Stimulated activated CD4-positive, alpha-beta T cell treated with anti-CD3 and anti-CD28 coated beads, Interleukin-2, amount 100 ng/mL, for 48 hours (primary cell): Measurements from ENCODE around the gene SLC15A1.
"Not testable (repeated sequence)": the region's sequence is repeated elsewhere in the genome, so short reads cannot be mapped to it uniquely, and the experiment has no call there.

Source experiments
- DNase-seq, 2 donors: peaks; one replicate each; pipeline ENCODE4 v3.0.0-alpha.2; 2020

Gene SLC15A1

DNA sequence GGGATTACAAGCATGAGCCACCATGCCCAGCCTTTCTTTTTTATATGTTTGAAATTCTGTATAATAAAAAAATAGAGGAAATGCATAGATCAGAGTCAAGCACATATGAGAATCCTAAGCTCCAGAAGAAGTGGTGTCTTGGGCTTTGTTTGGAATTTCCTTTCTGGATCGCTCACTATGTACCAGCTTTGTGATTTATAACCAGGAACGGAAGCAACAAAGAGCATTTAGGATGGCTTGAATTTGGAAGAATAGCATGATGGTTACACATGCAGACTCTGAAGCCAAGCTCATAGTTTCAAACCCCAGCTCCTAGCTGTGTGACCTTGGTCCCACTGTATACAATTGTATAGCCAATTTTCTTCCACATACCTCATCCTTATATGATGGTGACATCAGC, 28.0 kb upstream of the SLC15A1 start:
- DNase-seq = no peak

DNA sequence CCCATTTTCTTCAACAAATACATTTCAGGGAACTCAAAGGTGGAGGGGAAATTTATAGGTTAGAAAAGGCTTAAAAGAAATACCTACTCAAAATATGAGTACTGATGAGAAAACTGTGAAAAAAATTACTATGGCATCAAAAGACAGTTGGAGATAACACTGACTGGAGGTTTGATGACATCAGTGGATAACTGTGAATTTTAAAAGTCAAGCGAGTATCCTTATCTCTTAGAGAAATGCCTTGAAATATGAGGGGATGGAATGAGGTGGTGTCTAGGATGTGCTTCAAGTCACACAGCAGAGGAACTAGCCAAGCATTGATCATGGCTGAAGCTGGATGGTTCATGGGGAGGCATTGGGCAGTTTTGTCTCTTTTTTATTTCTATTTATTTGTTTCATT, 27.2 kb upstream of the SLC15A1 start:
- DNase-seq = no peak

DNA sequence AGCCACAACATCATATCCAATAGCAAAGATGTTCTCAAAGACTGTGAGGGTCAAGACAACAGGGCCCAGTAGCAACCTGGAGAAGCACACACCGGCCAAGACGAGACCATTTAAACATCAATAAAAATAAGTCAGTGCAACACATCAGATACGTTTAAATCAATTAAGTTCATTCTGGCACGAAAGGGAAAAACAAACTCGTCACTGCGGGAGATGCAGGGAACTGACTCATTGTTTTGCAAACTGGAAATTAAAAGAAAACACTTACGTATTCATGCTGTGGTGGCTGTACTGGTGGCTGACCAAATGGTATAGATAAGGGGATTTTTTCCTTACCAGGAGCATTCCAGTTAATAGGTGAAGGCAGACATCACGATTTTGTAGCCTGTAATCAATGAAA, 26.3 kb upstream of the SLC15A1 start:
- no peak for DNase-seq

DNA sequence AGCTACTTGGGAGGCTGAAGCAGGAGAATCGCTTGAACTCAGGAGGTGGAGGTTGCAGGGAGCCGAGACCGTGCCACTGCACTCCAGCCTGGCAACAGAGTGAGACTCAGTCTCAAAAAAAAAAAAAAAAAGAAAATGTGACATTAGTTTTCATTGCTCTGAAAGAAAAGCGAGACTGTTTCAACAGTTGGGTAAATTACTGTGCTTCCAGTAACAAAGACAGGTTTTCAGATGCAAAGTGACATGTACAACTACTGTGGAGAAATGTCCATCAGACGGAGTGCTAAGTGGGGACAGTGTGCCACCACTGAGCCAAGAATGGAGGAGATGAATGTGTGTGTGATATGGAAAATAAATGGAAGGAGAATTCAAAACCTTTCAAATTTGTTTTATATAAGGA, 24.2 kb upstream of the SLC15A1 start:
- DNase-seq = no peak

- DNase-seq = no peak
These were observed 23.5 kb upstream of the SLC15A1 start for GRCh38 chr13:98775844-98776598.

- DNase-seq = no peak
These were observed 22.9 kb upstream of the SLC15A1 start for GRCh38 chr13:98775386-98775785.

DNA sequence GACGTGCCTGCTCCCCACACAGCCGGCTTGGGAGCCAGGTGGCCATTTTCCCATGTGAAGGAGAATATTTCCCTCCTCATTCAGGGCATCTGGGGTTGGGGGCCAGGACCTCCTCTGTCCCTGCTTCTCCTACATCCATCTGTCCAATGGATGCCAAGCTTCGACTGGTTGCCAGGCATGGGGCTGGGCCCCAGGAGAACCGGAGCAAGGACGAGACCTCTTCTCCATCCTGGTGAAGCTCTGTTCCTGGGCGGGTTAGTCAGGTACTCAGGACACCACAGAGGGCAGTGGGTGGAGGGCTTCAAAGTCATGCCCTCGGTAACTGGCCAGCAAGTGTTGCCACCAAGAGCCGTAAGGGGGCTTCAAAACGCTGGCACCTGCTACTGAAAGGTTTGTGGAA, 22.3 kb upstream of the SLC15A1 start:
- no peak for DNase-seq

GRCh38 chr13:98773921-98774320, 21.4 kb upstream of the SLC15A1 start:
- DNase-seq = no peak

DNA sequence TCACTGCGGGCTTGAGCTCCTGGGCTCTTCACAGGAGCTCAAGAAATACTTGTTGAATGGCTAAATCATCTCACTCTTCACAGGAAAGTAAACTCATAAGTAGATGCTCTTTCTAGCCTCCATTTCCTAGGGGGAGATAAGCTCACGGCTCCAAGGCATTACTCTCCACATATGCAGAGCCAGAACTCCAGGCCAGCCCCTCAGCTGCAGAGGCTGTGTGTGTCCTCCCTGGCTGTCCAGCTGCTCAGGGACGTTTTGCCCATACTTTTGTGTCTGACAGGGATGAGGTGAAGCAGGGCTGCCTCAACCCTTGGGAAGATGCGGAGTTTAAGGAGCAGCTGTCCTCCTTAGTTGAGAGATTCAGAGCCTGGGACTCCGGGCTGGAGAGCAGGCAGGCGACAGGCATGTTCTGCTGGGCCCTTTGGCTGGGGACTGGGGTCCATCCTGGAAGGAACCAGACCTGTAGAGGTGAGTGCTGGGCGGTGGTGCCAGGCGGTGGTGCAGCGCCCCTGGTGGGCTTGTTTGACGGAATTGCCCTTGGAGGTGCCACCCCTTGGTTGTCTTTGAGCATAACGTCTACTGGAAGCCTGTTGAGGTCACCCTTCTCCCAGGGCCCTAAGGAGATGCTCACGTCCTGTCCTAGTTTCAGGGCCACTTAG, 20.5 kb upstream of the SLC15A1 start:
- no peak for DNase-seq

DNA sequence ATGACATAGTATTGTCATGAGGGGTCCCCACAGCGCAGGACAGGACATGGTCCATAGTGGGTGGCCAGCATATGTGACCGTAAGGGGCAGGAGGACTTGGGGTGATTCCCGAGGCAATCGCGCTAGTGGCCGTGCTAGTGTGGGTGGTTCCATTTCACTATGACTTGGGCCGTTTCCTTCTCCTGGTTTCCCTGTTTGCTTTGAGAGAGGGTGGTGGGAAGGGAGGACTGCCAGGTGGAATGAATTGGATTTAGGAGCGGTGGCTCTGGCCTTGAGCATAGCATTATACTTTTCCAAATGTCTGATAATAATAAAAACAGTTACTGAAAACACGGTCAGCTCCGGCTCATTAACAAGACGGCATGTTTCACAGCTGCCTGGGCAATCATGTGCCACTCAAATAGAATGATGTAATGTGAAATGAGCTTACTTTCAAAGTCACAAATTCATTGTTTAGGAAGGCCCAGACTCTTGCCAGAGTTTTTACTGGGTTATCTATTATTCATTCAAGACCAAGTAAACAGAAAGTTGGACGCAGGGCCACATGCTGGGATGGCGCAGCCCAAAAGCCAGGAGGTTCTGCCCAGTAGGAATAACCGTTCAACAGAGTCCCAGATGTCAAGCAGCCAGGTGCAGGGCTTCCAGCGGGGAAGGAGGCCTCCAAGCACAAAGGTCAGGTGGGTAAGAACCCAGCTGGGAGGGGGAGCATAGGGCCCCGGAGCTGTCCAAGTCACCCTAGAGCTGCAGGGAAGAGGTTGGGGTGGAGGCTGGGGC, 19.6 kb upstream of the SLC15A1 start:
- DNase-seq = no peak

GRCh38 chr13:98769736-98770135, 17.3 kb upstream of the SLC15A1 start:
- DNase-seq = no peak

GRCh38 chr13:98768522-98768921, 16.1 kb upstream of the SLC15A1 start:
- no peak for DNase-seq

DNA sequence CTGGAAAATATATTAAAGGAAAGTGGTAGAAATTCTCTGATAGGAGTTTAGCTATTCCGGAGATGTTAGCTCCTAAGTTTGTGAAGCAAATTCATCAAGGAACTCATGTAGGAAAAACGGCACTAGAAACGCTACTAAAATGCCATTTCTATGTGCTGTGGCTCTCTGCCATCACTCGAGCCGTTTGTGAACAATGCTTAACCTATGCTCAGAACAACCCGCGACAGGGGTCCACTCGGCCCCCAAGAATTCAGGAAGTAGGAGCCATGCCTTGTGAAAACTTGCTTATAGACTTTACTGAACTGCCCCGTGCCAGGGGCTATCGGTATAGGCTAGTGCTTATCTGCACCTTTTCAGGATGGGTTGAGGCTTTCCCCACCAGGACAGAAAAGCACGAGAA, 14.2 kb upstream of the SLC15A1 start:
- no peak for DNase-seq

DNA sequence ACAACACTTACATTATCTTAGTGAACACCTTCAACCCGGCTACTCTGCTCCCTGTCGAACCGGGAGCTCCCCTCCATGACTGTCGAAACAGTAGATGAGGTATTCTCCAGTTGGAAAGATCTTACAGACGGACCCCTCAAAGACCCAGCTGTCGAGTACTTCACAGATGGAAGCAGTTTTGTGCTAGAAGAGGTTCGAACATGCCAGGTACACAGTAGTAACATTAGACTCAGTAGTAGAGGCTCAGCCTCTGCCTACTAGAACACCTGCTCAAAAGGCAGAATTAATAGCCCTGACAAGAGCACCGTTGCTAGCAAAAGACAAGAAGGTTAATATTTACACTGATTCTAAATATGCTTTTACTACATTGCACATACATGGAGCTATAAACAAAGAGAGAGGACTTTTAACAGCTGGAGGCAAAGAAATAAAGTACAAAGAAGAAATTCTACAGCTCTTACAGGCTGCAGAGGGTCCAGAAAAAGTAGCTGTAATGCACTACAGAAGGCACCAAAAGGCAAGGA, 13.6 kb upstream of the SLC15A1 start:
- DNase-seq = no peak

- no peak for DNase-seq
These were observed 9.6 kb upstream of the SLC15A1 start for GRCh38 chr13:98761986-98762616.

GRCh38 chr13:98761126-98761985, 8.9 kb upstream of the SLC15A1 start:
- no peak for DNase-seq

DNA sequence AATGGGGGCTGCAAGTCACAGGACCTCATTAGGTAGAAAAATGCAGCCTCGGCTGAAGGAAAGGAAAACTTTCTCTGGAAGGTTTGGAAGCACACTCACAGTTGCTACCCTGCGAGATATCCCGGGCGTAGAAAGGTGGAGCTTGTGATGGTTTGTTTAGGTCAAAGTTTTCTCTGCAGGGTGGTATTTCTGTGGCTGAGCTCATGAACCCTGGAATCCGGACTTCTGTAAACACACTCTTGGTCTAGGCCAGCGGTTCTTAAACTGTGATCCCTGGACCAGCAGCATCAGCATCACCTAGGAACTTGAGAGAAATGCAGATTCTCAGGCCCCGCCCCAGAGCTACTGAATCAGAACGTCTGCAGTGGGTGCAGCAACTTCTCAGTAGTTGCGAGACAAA, 3.3 kb upstream of the SLC15A1 start:
- no peak for DNase-seq

DNA sequence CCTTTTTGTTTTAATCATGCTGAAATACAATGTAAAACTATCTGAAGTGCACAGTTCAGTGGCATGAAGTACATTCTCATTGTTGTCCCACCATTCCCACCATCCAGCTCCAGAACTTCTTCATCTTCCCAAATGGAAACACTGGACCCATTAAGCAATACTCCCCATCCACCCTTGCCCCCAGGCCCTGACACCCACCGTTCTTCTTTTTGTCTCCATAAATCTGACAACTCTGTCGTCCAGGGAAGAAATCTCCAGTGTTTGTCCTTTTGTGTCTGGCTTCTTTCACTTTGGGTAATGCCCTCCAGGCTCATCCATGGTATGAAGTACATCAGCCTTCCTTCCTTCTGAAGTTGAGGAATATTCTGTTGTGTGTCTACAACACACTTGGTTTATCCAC, 2.6 kb upstream of the SLC15A1 start:
- no peak for DNase-seq

DNA sequence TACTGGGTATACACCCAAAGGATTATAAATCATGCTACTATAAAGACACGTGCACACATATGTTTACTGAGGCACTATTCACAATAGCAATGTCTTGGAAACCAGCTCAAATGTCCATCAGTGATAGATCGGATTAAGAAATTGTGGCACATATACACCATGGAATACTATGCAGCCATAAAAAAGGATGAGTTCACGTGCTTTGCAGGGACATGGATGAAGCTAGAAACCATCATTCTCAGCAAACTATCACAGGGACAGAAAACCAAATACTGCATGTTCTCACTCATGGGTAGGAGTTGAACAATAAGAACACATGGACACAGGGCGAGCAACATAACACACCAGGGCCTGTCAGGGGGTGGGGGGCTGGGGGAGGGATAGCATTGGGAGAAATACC, 2.0 kb upstream of the SLC15A1 start:
- not testable (repeated sequence) for DNase-seq

GRCh38 chr13:98751861-98752466, 508 bp downstream of the SLC15A1 start:
- DNase-seq = no peak

DNA sequence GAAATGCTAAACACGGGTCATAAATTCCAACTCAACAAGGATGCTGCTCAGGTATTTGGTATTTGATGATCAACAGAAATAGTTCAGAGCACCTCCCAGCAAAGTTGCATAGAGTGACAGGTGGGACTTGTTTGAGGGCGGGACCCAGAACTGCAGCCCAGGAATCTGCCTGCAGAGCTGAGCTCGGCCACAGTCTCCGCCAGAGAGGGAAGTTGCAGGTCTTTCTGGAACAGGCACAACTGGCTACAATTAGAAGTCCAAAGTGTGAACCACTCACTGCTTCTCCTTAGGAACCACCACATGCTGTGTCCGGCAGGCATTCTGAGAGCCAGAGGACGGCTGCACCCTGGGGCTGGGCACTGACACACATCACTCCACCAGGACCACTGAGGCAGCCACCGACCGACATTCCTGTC, 1.1 kb downstream of the SLC15A1 start:
- DNase-seq = no peak

GRCh38 chr13:98749501-98749900, 3.0 kb downstream of the SLC15A1 start:
- DNase-seq = no peak
